GM18868 (cell line): ENCODE results near the gene POLR1C.
A peak's percentile ranks its signal among the peaks of the same experiment; 100 is the strongest.
"Not testable (repeated sequence)": the region's sequence is repeated elsewhere in the genome, so short reads cannot be mapped to it uniquely, and the experiment has no call there.

Source experiments
- ATAC-seq: cut with Tn5 transposase; IDR thresholded peaks from one replicate; pipeline ENCODE4 v1.9.1; 2021; ENCODE audit warnings: mild to moderate bottlenecking, moderate library complexity; ENCODE audit not compliant: unreplicated experiment

Gene POLR1C

GRCh38 chr6:43492673-43493072 lies 24.2 kb upstream of the POLR1C start:
- ATAC-seq = no peak

- ATAC-seq = no peak
Measured at GRCh38 chr6:43493230-43493629, 23.7 kb upstream of the POLR1C start.

DNA sequence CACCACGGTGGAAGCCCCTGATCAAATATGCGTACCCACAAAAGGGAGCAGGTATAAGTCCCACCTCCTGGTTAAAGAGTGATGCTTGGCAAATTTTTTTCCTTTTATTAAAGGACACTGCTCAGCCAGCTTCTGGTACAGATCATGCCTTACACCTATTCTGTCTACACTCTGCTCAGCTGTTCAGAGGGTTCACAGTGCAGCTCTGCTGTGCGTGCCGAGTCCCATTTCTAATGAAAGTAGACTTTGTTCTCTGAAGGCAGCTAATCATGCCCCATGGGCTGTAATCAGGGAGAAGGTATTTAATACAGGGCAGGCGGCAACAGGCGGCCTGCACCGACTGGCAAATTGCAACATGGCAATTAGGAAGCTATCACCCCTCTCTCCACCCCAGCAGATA lies 23.1 kb upstream of the POLR1C start:
- no peak for ATAC-seq

DNA sequence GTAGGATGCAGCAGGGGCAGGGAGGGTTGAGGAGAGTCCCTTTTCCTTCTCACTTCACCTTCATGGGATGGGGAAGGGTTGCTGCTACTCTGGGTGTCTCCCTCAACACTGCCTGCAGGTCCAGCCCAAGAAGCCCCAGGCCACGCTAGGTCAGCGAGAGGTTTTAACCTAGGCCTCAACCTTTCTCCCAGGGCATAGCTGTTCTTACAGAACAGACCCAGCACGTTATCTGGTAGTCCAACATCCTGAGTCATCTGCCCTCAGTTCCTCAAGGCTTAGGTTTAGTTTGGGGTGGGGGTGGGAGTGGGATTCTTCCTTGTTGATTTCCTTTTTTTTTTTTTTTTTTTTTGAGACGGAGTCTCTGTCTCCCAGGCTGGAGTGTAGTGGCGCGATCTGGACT lies 22.6 kb upstream of the POLR1C start:
- ATAC-seq = no peak

GRCh38 chr6:43494766-43495165 lies 22.1 kb upstream of the POLR1C start:
- ATAC-seq = no peak

DNA sequence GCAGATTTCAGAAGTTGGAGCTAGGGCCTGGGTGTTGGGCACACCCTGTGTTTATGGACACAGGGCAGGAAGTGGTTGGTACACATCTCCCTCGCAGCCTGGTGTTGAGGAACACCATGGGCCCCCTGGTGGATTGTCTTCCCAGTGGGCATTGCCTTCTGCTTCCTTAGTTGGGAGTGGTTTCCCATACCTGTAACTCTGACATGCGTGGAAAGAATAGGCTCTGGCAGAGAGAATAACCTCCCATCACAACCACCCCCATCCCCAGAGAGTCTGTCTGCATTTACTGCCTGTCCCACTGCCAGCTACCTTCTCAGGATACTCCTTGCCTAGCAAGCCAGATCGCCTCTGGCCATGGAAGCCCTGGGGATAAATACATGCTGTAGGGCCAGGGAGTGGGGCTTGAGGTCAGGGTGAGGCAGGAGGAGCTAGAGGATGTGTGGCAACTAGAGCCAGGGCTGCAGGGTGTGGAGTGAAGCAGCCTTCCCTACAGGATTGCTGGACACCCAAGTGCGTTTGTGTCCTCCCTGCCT lies 21.4 kb upstream of the POLR1C start:
- ATAC-seq = no peak

GRCh38 chr6:43496370-43497128 lies 20.3 kb upstream of the POLR1C start:
- no peak for ATAC-seq

- ATAC-seq = no peak
Measured at GRCh38 chr6:43497129-43497396, 19.8 kb upstream of the POLR1C start.

- ATAC-seq = no peak
Measured at GRCh38 chr6:43497689-43498088, 19.2 kb upstream of the POLR1C start.

DNA sequence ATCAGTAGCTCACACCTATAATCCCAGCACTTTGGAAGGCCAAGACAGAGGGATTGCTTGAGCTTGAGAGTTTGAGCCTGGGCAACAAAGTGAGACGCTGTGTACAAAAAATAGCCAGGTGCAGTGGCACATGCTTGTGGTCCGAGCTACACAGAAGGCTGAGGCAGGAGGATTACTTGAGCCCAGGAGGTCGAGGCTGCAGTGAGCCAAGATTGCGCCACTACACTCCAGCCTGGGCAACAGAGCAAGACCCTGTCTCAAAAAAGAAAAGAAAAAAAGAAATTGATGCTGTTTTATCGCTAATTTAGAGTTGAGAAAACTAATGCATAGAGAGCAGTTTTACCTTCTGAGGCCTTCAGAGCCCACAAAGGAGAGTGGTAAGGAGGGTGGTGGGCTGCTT lies 18.6 kb upstream of the POLR1C start:
- ATAC-seq = not testable (repeated sequence)

- no peak for ATAC-seq
Measured at GRCh38 chr6:43499028-43499815, 17.7 kb upstream of the POLR1C start.

DNA sequence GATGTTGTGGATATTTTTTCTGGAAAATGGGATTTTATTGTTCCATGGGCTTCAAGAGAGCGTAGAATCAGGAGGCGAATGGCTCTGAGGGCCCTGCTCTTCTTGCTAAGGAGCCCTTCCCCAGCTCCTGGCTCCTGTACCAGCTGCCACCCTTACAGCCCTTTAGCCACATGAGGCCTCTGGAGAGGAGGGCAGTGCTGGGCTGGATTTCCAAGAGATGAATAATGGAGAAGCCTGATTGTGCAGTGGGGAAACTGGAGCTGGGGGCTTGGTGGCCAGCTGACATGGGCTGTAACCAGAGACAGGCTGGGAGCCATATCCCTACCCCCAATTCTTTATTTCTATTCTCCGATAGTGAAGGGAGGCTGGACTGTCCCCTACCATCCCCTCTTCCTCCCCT lies 16.0 kb upstream of the POLR1C start:
- ATAC-seq = no peak

DNA sequence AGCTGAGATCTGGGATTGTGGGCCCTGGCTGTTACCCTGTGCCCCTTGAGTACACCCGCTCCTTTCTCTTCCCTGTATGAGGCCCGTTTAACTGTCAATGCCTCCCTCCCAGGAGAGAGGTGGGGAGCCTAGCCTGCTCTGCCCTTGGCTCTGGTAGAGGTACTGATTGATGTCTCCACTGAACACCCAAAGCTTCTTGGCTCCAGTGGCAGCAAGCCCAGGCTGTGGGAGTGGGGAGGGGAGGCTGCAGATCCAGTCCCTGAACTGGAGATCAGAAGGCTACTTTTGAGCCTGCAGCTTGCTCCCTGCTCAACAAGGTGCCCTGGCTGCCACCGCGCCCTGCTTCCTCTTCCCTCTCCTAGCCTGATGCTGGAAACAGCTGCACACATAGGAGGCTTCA lies 14.2 kb upstream of the POLR1C start:
- ATAC-seq = no peak

- no peak for ATAC-seq
Measured at GRCh38 chr6:43503443-43503842, 13.4 kb upstream of the POLR1C start.

GRCh38 chr6:43504756-43505593 lies 11.9 kb upstream of the POLR1C start:
- ATAC-seq = no peak

- no peak for ATAC-seq
Measured at GRCh38 chr6:43505718-43506117, 11.2 kb upstream of the POLR1C start.

DNA sequence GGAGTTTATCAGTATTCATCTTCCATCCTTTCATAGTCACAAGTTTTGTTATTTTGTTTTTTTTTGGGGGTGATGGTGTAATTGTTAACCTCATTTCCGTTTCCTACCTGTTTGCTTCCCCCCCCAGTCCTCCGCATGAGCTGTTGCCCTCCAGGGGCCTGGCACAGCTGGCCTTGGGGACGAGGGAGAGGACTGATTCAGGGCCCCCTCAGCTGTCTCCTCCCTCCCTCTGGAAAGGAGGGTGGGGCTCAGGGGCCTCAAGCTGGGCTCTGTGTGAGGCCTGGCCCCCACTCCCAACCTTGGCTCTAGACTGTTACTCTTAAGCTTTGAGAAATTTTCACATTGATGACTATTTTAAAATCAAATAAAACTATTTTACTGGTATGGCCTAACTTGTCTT lies 10.7 kb upstream of the POLR1C start:
- no peak for ATAC-seq

- ATAC-seq = peak; percentile 58
Measured at GRCh38 chr6:43506667-43507471, 10.0 kb upstream of the POLR1C start.

- ATAC-seq = no peak
Measured at GRCh38 chr6:43508481-43509141, 8.3 kb upstream of the POLR1C start.
